H1 (cell line): ENCODE results near the gene IQGAP3. TPM values are rescaled to one million over a fixed set of nuclear protein-coding genes. Genes with fewer than 3 reads are reported as not detected.

Experiments
- CTCF ChIA-PET: fragments of 300-600 bp; sonication (Branson Sonifier 250); formaldehyde crosslinking; loops from one replicate; lab custom pipeline; 2021; ENCODE audit not compliant: partially characterized antibody; lab: Charles Lee
- POLR2A ChIA-PET: fragments of 300-600 bp; sonication (Branson Sonifier 250); formaldehyde crosslinking; loops from one replicate; lab custom pipeline; 2021; ENCODE audit warnings: inconsistent platforms; ENCODE audit not compliant: partially characterized antibody; lab: Charles Lee
- DNase-seq, 2 experiments: peaks; one replicate each; pipeline versions ENCODE4 v3.0.0 to v3.0.0-alpha.2; 2010 to 2022; ENCODE audit warnings: low spot score in 2 of 2, low read depth in 1 of 2, mixed read lengths in 1 of 2
- FAIRE-seq: peaks from 2 replicates; lab custom pipeline; 2011; peaks lifted over from hg19 to GRCh38; lab: Jason Lieb, UNC
- H2AFZ ChIP-seq: 2 replicates; pipeline ENCODE4 v1.8.1; 2012; ENCODE audit warnings: low read length, inconsistent platforms
- H2AK5ac ChIP-seq: 2 replicates; pipeline ENCODE4 v1.6.1; 2013; ENCODE audit warnings: low read depth, low read length
- H2BK120ac ChIP-seq: replicated peaks from 2 replicates; pipeline ENCODE3; 2013; ENCODE audit warnings: low read depth, low read length, inconsistent platforms
- H2BK12ac ChIP-seq: 2 replicates; pipeline ENCODE4 v1.6.1; 2013; ENCODE audit warnings: low read depth, low read length
- H2BK15ac ChIP-seq: 2 replicates; pipeline ENCODE4 v1.6.1; 2013; ENCODE audit warnings: low read length
- H2BK20ac ChIP-seq: 2 replicates; pipeline ENCODE4 v1.6.1; 2013; ENCODE audit warnings: low read length
- H2BK5ac ChIP-seq: 2 replicates; pipeline ENCODE4 v1.6.1; 2013; ENCODE audit warnings: low read depth, low read length
- H3K14ac ChIP-seq: 2 replicates; pipeline ENCODE4 v1.6.1; 2013; ENCODE audit warnings: inconsistent platforms; ENCODE audit not compliant: insufficient read length
- H3K18ac ChIP-seq: 2 replicates; pipeline ENCODE4 v1.6.1; 2013; ENCODE audit warnings: low read length; ENCODE audit errors: extremely low read depth
- H3K23ac ChIP-seq: 2 replicates; pipeline ENCODE4 v1.6.1; 2013; ENCODE audit warnings: inconsistent platforms; ENCODE audit not compliant: insufficient read length
- H3K23me2 ChIP-seq: 2 replicates; pipeline ENCODE4 v1.6.1; 2013; ENCODE audit warnings: low read depth, low read length
- H3K27ac ChIP-seq: 2 replicates; pipeline ENCODE4 v1.6.1; 2011; ENCODE audit warnings: low read depth, low read length, inconsistent platforms
- H3K27me3 ChIP-seq, 4 experiments: replicated peaks in 1 of 4; 1 replicate in 1 of 4; 2 replicates in 3 of 4; pipeline versions ENCODE4 v1.6.1 to v1.8.1; 2011 to 2013; ENCODE audit warnings: low read length in 3 of 4, mild to moderate bottlenecking in 3 of 4, inconsistent platforms in 2 of 4, mixed read lengths in 2 of 4, moderate library complexity in 1 of 4; ENCODE audit not compliant: control insufficient read depth in 3 of 4, insufficient read depth in 3 of 4; ENCODE audit errors: extremely low read depth in 1 of 4
- H3K36me3 ChIP-seq, 4 experiments: 2 replicates each; pipeline versions ENCODE4 v1.6.1 to v1.8.1; 2011 to 2013; ENCODE audit warnings: mild to moderate bottlenecking in 4 of 4, low read length in 3 of 4, moderate library complexity in 2 of 4, control low read depth in 1 of 4, inconsistent platforms in 1 of 4; ENCODE audit not compliant: insufficient read depth in 4 of 4, control insufficient read depth in 2 of 4
- H3K4ac ChIP-seq: replicated peaks from 2 replicates; pipeline ENCODE3; 2013; ENCODE audit warnings: low read length, low read depth, mixed read lengths, inconsistent platforms; ENCODE audit not compliant: insufficient read length
- H3K4me1 ChIP-seq, 4 experiments: replicated peaks in 1 of 4; 1 replicate in 1 of 4; 2 replicates in 3 of 4; pipeline versions ENCODE4 v1.6.1 to v1.8.1; 2011 to 2013; ENCODE audit warnings: low read length in 3 of 4, inconsistent platforms in 2 of 4, mixed read lengths in 1 of 4; ENCODE audit not compliant: insufficient read depth in 4 of 4, control insufficient read depth in 3 of 4
- H3K4me2 ChIP-seq, 2 experiments: 2 replicates each; pipeline versions ENCODE4 v1.6.1 to v1.8.1; 2011 to 2013; ENCODE audit warnings: low read depth in 2 of 2, low read length in 2 of 2, control low read depth in 1 of 2, inconsistent platforms in 1 of 2, mild to moderate bottlenecking in 1 of 2; ENCODE audit not compliant: insufficient read depth in 1 of 2
- H3K4me3 ChIP-seq, 4 experiments: fragments of 200-600, 300-600 bp in 1 of 4; sonication (generic), shearing (Covaris generic), sonication (Bioruptor Twin) in 1 of 4; 2 replicates each; pipeline versions ENCODE4 v1.5.1 to v1.8.1; 2011 to 2016; ENCODE audit warnings: low read length in 4 of 4, low read depth in 3 of 4, control low read depth in 2 of 4, inconsistent platforms in 2 of 4, mild to moderate bottlenecking in 2 of 4, mixed read lengths in 1 of 4, moderate library complexity in 1 of 4; ENCODE audit not compliant: insufficient read depth in 2 of 4; ENCODE audit errors: extremely low read depth in 1 of 4
- H3K56ac ChIP-seq: replicated peaks from 2 replicates; pipeline ENCODE3; 2013; ENCODE audit warnings: low read depth, mild to moderate bottlenecking, mixed read lengths, low read length, inconsistent platforms; ENCODE audit not compliant: insufficient read length
- H3K79me1 ChIP-seq: 2 replicates; pipeline ENCODE4 v1.6.1; 2013; ENCODE audit warnings: low read depth, low read length, control low read depth
- H3K79me2 ChIP-seq, 2 experiments: 2 replicates each; pipeline versions ENCODE4 v1.6.1 to v1.8.1; 2012 to 2013; ENCODE audit warnings: low read length in 2 of 2, mild to moderate bottlenecking in 2 of 2, inconsistent platforms in 1 of 2; ENCODE audit not compliant: insufficient read depth in 2 of 2, control insufficient read depth in 1 of 2
- H3K9ac ChIP-seq, 4 experiments: replicated peaks in 1 of 4; 1 replicate in 1 of 4; 2 replicates in 3 of 4; pipeline versions ENCODE4 v1.6.1 to v1.8.1; 2011 to 2013; ENCODE audit warnings: low read depth in 3 of 4, low read length in 3 of 4, control low read depth in 2 of 4, mild to moderate bottlenecking in 2 of 4, moderate library complexity in 2 of 4, inconsistent platforms in 1 of 4; ENCODE audit errors: extremely low read depth in 1 of 4
- H3K9me3 ChIP-seq, 2 experiments: 2 replicates each; pipeline versions ENCODE4 v1.6.1 to v1.8.1; 2012 to 2013; ENCODE audit warnings: mild to moderate bottlenecking in 2 of 2, moderate library complexity in 2 of 2, control low read depth in 1 of 2, inconsistent platforms in 1 of 2, low read depth in 1 of 2, low read length in 1 of 2, mixed read lengths in 1 of 2; ENCODE audit not compliant: insufficient read depth in 2 of 2
- H4K20me1 ChIP-seq, 2 experiments: replicated peaks in 1 of 2; 2 replicates each; pipeline versions ENCODE3 to v1.8.1; 2011 to 2013; ENCODE audit warnings: inconsistent platforms in 2 of 2, low read length in 2 of 2, mild to moderate bottlenecking in 1 of 2; ENCODE audit not compliant: insufficient read depth in 2 of 2, control insufficient read depth in 1 of 2
- H4K5ac ChIP-seq: 2 replicates; pipeline ENCODE4 v1.6.1; 2013; ENCODE audit warnings: low read length, low read depth, mixed read lengths, inconsistent platforms; ENCODE audit not compliant: insufficient read length
- H4K8ac ChIP-seq: 2 replicates; pipeline ENCODE4 v1.8.0; 2013; ENCODE audit warnings: mild to moderate bottlenecking, moderate library complexity, low read length, inconsistent platforms; ENCODE audit not compliant: insufficient read depth; ENCODE audit errors: extremely low read depth
- H4K91ac ChIP-seq: replicated peaks from 2 replicates; pipeline ENCODE3; 2013; ENCODE audit warnings: low read length, mixed read lengths, inconsistent platforms; ENCODE audit not compliant: insufficient read length
- JUN ChIP-seq: IDR thresholded peaks from 2 replicates; pipeline ENCODE4 v1.6.1; 2011; ENCODE audit warnings: low read depth, mild to moderate bottlenecking, improper control_type of control experiment, low read length
- NANOG ChIP-seq: IDR thresholded peaks from 2 replicates; pipeline ENCODE4 v1.6.1; 2011; ENCODE audit warnings: low read length, low read depth, mild to moderate bottlenecking, inconsistent platforms; ENCODE audit not compliant: insufficient read depth, poor library complexity, severe bottlenecking
- WGBS, 2 experiments: shearing (Covaris generic) in 1 of 2; methylation state at CpG; one replicate each; pipeline versions ENCODE4 v1.1.6 to v1.1.7; 2013 to 2015; ENCODE audit warnings: low lambda C conversion rate in 2 of 2, mixed read lengths in 2 of 2, inconsistent platforms in 1 of 2, low coverage in 1 of 2, missing lambda C conversion rate in 1 of 2; ENCODE audit not compliant: insufficient replicate concordance in 2 of 2, insufficient coverage in 1 of 2, insufficient read length in 1 of 2; ENCODE audit errors: extremely low coverage in 1 of 2, missing lambda C conversion rate in 1 of 2; 5-methylcytosine and 5-hydroxymethylcytosine counted together
- polyA plus RNA-seq, 7 experiments: library from polyadenylated mRNA; depleted of rRNA in 3 of 7; stranded (reverse) in 5 of 7; unstranded in 2 of 7; fragments of >200 nt in 5 of 7; fragments of 200-250 nt in 2 of 7; gene quantifications; 1 replicate in 5 of 7; 2 replicates in 1 of 7; 4 replicates in 1 of 7; pipeline versions ENCODE4 v1.2.1 to v1.2.3, GENCODE V29; 2011 to 2013; ENCODE audit warnings: missing spikeins in 2 of 7, mixed read lengths in 2 of 7
- total RNA-seq: library from RNA; stranded (reverse); fragmentation: NEBNext Ultra II Directional; extraction: Animal tissue kit (Norgen Biotek cat#: 25700); gene quantifications from 2 replicates; pipeline ENCODE4 v1.2.1, GENCODE V29; 2021

IQGAP3 gene
- total and polyA plus RNA-seq, 2 of the 8 experiments (the other 6 are each of a cell fraction or from before 2014, with no cell fraction given): 14.6 to 22.3 TPM

GRCh38 chr1:156494309-156494895 is 78.0 kb downstream of the IQGAP3 start:
- Histone ChIP-seq H3K36me3 (no peaks in the 10 kb centered on the region), H2BK20ac (no peak overlapping the region), H2AFZ (no peak overlapping the region), H3K23me2 (peaks cover 6% of the 10 kb centered on the region), H3K4ac (no peak overlapping the region), H4K5ac (no peak overlapping the region), H2BK120ac (no peak overlapping the region), H3K27me3 (no peaks in the 10 kb centered on the region), H2BK12ac (peak overlapping the region; percentile 81; the same call in 1 of the 2 replicates), H3K18ac (no peak overlapping the region), H2BK5ac (peak overlapping the region; percentile 66; the same call in 1 of the 2 replicates), H3K23ac (no peak overlapping the region), H3K56ac (no peak overlapping the region), H3K4me2 (no peak overlapping the region), H3K9ac (no peak overlapping the region), H2BK15ac (peak overlapping the region; percentile 25), H3K79me1 (peaks cover 50% of the 10 kb centered on the region), H4K91ac (no peak overlapping the region), H3K14ac (no peak overlapping the region), H3K4me3 (no peak overlapping the region), H4K20me1 (peaks cover 2 to 8% of the 10 kb centered on the region in 2 experiments), H2AK5ac (peak overlapping the region; percentile 90), H3K79me2 (peaks cover 12 to 90% of the 10 kb centered on the region in 2 experiments), H3K27ac (no peak overlapping the region), H3K9me3 (no peaks in the 10 kb centered on the region), H4K8ac (no peak overlapping the region), H3K4me1 (peaks cover 28 to 67% (median 50%) of the 10 kb centered on the region in 4 experiments)
- no peak for TF ChIP-seq NANOG
- no peak for TF ChIP-seq JUN
- ChIA-PET POLR2A (interaction anchor here (16.1 kb wide), 1 partner anchor 8 kb away, joined by 166 read pairs; the partner anchor contains the start of gene MEF2D), CTCF (interaction anchor here (1.4 to 17.4 kb wide), 3 partner anchors 8 to 114 kb away, joined by 3 to 236 read pairs (median 111); partner anchors contain the start of gene MEF2D)
- 75% methylated on average over 6 of the region's 7 CpGs; no CpG with 5 or more reads in 1 of the 2 experiments for WGBS, 2 experiments
- DNase-seq (no peak), FAIRE-seq (no peak)
